HS-27A (cell line): ENCODE results near the gene FGFBP3.
"Not testable (repeated sequence)": the region's sequence is repeated elsewhere in the genome, so short reads cannot be mapped to it uniquely, and the experiment has no call there.

Source experiments
- DNase-seq: peaks from one replicate; pipeline ENCODE4 v3.0.0-alpha.2; 2012; ENCODE audit warnings: low read depth, missing footprints

The FGFBP3 gene

DNA sequence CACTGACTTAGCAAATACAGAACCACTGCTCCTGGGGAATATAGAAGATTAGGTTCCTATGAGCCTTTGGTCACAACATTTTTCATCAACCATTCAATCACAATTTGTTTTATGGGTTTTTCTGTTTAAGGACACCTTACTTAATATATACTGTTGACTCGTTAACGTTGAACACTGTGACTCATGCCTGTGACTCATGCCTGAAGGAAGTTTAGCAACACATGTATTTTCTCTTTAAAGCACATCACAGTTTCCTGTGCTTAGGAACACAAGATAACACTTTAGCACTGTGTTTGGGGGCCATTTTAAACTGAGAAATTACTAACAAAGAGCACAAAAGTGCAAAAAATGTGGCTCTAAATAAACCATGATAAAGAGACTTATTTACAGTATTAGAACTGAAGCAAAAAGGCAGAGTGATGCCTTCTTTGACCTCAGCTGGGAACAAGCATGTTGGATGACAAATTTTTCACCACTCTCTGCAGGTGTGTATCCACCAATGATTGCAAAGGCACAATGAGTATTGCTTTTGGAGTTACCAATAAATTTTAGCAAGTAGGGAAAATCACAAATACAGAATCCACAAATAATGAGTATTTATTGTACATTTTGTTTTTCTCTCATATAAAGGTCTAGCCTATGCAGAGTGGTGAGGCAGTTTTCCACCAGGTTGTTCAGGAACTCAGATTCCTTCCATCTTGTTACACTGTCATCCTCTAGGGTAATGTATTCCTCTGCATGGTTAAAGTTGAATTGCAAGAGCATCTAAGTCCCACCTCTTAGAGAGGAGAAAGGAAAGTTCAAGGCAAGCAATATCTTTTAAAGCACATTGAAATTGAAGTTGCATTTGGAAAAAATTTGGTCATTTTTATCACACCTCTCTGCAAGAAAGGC, 7.3 kb downstream of the FGFBP3 start:
- DNase-seq: peak; percentile 69

DNA sequence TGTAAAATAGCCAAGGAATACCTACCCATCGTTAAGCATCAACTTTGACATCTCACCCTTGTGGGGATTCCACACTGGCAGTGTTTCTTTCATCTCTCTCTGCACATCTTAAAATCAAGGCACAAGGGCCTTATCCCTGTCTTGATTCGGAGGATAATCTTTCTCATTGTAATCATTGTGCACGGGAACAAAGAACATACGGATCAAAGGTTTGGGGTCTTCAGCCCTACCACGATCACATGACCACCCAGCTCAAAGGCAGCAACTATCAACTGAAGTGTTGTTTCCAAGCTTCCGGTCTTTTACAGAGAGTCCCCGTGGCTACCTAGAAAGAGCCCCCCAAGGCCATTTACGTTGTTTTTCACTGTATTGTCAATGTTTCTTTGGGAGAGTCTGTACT, 11.9 kb downstream of the FGFBP3 start:
- no peak for DNase-seq

DNA sequence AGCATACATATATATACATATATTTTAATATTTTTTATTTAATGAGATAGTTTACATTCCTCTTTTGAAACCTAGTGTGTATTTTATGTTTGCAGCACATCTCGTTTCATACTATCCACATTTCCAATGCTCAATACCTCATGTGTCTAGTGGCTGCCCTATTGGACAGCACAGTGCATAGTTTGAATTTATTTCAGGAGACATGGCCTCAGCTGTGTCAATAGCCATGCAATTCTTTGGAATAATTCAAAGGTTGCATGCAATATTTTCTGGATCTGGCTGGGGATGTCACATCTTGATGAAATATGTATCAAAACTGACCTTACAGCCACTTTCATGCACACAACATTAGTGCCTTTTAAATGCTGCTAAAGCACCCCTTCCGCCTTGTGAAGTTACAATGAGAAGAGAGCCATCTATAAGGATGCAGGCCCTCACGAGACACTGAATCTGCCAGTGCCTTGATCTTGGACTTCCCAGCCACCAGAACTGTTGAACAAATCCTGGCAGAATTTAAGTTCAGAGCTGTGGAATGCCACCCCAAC, 13.0 kb downstream of the FGFBP3 start:
- no peak for DNase-seq

DNA sequence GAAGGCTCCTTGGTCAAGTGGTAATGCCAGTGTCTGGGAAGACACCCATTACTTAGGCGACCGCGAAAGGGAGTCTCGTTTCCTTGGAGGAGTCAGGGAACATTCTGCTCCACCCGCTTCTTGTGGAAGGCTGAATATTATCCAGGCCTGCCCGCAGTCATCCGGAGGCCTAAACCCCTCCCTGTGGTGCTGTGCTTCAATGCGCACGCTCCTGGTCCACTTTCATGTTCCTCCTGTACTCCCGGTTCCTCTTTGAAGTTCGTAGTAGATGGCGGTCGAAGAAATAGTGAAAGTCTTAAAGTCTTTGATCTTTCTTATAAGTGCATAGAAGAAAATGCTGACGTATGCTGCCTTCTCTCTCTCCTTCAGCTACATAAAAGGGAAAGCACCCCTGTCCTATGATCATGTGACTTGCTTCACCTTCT, 15.0 kb downstream of the FGFBP3 start:
- DNase-seq: not testable (repeated sequence)

DNA sequence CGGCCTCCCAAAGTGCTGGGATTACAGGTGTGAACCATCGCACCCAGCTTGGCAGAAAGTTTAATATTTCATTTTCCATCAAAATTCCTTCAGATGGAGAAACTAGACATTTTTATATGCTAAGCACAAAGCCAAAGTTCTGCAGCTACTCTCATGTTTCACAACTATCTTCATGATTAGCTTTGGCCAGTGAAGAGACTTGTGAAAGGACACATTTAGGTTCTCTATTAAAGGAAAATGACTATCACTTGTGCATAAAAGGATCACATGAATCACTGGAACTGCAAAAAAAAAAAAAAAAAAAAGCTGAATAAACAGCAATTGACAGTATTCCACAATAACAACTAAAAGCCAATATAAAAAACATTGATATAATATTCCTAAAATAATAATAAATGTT, 16.2 kb downstream of the FGFBP3 start:
- no peak for DNase-seq

GRCh38 chr10:91891125-91892001, 17.9 kb downstream of the FGFBP3 start:
- DNase-seq: no peak

DNA sequence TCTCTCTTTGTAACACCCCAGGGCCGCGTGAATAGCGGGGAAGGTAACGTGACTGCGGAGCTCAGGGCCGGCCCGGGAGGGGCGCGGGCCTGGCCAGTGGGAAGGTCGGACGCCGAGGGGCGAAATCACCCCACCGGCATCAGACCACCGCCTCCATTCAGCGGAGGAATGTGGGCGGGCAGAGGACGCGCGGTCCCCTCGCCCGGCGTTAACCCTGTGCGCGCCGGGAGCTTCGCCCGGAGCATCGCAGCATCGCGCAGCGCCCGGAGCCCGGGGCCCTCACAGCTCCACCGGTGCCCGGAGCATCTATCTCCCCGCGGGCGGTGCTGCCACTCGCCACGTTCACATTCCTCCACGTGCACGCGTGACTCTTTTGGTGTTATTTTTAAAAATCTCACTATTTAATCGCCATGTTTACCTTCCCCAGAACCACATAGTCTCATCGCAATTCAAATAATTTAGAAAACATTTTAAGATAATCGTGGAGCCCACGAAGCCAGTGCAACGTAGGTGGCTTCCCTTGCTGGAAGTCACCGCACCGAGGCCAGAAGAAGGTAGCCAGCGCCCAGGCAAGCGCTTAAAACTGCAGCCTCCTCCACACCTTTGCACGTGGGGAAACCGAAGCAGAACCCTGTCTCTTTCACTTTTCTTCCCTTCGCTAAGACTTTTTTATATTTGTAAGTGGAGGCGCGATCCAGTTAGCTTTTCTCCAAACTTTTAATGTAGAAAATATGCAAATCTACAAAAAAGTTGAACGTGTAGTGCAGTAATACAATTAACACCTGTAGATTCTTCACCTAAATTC, 21.8 kb downstream of the FGFBP3 start:
- DNase-seq: no peak

GRCh38 chr10:91886954-91887271, 22.4 kb downstream of the FGFBP3 start:
- DNase-seq: no peak

DNA sequence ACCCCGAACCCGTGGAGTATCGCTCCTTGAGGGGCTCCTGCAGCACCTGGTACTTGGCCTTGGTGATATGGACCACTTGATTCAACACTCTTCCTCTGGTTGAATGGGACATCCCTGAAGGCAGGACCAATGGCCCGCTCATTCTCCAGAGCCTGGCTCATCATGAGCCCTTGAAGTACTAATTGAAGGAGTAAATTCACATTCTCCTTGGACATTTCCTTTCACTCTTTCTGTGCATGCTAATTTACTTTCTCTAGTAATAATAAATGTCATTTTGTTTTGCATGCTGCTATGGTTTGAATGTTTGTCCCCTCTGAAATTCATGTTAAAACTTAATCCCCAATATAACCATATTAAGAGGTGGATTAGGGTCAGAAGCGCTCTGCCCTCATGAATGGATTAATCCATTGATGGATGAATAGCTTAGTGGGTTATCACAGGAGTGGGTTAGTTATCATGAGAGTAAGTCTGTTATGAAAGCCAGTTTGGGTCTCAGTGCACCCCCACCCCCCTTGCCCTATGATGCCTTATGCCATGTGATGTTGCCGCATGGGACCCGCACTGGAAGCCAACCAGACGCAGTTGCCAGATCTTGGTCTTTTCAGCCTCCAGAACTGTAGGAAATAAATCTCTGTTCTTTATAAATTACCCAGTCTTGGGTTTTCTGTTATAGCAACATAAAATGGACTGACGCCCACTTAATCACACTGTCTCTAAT, 23.8 kb downstream of the FGFBP3 start:
- no peak for DNase-seq

DNA sequence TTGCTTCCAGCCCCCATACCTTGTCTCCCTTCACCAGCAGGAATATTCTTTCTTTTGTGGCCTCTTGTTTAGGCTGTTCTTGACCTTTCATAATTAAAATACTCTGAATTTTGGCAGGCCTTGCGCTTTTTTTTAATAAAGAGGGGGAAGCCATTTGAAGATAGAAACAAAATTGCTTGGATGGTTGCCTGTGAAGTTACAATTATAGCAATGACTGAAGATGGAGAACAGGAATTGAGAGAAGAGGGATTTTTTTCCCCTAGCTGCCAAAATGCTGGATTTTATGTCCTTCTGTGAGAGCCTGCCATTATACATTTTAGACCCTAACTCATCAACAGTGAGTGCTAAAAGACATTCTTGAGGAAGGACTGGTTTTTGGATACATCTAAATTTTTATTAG, 24.8 kb downstream of the FGFBP3 start:
- DNase-seq: no peak

GRCh38 chr10:91883549-91884444, 25.5 kb downstream of the FGFBP3 start:
- no peak for DNase-seq

- DNase-seq: no peak
Measured at GRCh38 chr10:91880310-91880709, 29.0 kb downstream of the FGFBP3 start.

DNA sequence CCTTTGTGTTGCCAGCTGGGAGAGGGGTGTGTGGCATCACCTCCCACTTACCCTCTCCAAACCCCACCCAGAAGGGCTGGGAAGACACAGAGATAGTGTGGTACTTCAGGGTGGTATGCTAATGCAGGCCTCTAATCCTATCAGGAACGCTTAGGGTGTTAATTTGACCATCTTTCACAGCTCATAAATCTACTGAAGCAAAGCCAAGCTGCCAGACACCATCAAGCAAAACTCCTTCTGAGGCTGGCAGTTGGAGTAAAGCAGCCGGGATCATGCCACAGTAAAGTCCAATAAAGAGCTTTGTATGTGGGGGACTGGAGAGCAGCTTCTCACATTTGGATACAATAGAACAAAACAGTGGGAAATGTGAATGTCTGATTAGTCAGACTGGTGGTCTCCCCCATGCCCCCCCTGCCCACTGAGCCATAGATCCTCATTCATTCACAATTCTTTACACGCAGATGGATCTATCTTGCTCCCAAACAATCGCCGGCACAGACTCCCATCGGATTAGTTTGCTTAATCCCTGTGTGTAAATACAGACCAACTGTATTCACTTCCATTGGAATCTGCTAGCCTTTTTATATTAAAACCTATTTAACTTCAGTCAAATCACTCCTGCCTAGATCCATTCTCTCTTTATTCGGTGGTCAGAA, 29.6 kb downstream of the FGFBP3 start:
- no peak for DNase-seq

DNA sequence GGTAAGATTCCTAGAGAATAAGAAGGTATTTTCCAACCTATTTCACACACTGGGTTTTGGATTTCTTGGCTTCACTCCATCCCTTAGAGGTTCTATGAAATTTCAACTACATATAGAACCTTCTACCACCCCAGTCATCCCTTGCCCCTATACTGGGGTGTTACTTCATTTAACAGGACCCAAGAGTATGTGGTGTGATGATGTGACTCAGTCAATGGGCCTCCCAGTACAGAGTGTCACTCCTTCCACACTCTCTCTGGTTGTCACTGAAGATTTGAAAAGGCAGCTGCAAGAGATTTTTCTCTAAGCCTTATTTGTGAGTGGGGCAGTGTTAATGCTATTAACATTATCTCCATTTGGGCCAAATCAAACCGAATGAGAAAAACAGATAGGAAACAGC, 33.5 kb downstream of the FGFBP3 start:
- DNase-seq: no peak

GRCh38 chr10:91875156-91875555, 34.1 kb downstream of the FGFBP3 start:
- DNase-seq: no peak

DNA sequence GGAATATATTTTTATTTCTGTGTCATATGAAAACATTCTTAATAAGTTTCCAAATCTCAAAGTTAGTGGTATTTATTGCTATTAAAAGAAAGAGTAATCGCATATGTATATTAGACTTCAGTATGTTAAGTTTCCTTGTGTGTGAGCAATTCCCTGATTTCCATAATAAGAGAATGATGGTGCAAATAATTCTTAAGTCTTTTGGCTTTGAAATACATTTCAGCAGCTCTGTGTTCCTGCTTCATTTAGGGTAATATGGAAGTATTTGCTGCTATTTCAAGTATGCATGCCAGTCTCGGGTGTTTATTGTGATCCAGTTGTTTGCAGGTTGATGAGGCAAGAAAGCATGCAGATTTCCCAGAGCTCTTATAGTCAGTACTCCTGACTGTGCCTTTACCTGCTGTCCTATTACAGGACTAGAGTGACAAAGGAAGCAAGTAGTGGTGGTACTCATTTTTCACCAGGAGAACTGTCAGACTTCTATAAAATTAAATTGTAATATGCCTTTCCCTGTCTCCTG, 43.7 kb downstream of the FGFBP3 start:
- no peak for DNase-seq

GRCh38 chr10:91864744-91865143, 44.5 kb downstream of the FGFBP3 start:
- no peak for DNase-seq

DNA sequence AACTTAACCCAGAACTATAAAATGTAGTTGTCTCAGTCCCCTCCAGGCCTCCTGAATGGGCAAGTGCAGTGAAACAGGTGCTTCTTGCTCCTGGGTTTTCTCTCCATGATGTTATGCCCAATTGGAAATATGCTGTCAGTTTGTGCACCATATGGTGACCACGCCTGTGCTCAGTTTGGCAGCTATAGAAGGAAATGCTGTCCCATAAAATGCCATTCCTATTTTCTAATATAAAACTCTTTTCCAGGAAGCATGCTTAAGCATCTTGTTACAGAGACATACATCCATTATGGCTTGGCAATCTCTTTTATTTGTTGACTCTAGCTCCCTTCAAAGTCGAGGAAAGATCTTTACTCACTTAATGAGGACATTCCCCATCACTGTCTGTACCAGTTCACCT, 45.2 kb downstream of the FGFBP3 start:
- DNase-seq: no peak

DNA sequence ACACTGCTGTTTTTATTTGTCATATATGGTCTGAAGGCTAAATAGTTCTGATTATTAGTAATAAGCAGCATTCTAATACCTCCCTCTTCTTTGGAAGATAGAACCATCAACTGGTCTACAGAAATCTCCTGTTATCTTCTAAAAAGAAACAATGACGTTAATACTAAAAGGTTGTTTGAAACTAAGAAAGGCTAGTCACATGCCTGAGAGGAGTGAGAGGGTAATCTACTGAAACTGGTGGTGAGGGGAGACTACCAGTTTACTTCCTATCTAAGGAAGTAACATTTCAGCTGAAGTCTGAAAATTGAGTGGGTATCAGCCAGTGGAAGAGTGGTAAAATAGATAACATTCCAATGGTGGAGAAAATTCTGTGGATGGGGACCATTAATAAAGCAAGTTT, 48.4 kb downstream of the FGFBP3 start:
- DNase-seq: no peak

DNA sequence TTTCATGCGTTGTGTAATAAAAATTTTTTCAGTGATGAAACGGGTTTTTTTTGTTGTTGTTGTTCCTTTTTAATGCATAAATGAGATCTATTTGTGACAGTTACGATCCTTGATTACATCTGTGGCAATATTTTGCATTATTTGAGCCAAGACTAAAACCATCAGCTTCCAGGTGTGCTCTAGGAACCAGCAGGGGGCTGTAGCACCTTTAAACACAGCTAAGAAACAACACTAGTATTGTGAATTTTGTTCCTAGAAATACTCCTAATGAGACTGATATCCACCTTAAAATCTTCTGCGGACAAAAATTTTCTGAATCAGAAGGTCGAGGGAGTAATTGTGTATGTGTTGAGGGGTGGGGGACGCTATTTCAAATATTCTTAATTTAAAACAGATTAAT, 52.6 kb downstream of the FGFBP3 start:
- DNase-seq: no peak
